NCI-H187 treated with DMSO at 0.1 percent for 48 hours (cell line): ENCODE measurements around the gene RAMP3.

Experiments
- DNase-seq: peaks from one replicate; lab custom pipeline; 2025; lab: John Stamatoyannopoulos, UW

RAMP3 gene

GRCh38 chr7:45180084-45180986 lies 22.7 kb downstream of the RAMP3 start:
- no peak for DNase-seq

DNA sequence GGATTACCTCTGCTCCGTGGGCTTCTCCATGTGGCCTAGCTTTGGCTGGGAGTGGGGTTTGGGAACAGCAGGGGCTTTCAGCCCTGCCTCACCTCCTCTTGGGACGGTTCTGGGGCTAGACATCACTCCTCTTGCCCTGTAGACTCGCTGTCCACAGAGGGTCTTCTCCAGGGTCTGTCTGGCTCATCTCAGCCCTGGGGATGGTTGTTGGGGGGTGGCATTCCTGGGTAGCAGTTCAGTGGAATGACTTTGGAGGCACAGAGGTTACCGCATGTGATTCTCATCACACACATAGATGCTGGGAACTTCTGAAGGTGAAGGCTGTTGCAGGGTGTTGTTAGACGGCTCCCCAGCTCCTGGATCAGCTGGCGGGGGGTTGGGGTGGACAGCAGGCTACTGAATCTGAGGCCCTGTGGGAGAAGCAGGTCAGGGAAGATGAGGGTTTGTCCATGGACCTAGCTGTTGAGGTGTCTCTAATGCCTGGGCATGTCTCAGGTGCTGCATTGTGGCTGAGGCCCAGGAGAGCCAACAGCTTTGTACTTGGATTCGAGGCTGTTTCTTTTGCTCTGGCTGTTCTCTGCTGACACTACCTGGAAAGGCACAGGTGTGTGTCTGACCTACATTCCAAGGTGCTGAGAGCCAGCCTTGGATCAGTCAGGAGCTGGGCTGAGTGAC lies 23.8 kb downstream of the RAMP3 start:
- DNase-seq: no peak

DNA sequence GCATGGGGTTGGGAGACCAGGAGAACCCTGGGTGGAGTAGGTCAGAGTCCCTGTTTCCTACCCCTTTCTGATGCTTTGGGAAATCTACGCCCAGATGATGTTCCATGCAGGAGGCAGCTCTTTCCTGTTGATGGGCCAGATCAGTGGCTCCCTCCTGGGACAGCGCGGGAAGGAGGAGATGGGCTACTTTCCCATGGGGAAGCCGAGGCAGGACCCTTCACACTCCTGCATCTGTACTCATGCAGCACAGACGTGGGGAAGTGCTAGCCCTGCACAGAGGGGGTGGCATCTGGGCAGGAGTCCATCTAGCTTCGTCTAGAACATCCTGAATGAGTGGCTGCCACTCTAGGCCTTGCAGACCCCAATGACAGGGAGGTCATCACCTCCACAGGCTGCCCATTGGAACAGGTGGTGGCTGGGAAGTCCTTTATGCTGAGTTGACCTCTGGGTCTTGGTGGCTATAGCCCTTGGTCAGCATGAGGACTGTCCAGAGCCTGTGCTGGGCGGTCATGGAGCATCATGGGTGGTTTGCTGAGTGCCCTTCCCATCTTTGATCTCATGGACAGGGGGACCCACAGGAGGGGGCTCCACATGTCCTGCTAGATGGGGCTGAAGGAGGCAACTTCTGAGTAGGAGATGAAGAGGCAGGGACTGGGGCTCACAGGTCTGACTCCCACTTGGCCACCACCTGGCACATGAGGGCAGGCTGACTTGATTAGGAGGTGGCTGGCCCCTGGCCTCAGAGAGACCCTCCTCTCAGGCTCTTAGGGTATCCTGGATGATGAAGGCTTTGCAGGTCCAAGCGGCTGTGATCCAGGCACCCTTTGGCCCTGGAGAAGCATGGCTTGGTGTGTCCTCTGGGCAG lies 24.6 kb downstream of the RAMP3 start:
- no peak for DNase-seq

DNA sequence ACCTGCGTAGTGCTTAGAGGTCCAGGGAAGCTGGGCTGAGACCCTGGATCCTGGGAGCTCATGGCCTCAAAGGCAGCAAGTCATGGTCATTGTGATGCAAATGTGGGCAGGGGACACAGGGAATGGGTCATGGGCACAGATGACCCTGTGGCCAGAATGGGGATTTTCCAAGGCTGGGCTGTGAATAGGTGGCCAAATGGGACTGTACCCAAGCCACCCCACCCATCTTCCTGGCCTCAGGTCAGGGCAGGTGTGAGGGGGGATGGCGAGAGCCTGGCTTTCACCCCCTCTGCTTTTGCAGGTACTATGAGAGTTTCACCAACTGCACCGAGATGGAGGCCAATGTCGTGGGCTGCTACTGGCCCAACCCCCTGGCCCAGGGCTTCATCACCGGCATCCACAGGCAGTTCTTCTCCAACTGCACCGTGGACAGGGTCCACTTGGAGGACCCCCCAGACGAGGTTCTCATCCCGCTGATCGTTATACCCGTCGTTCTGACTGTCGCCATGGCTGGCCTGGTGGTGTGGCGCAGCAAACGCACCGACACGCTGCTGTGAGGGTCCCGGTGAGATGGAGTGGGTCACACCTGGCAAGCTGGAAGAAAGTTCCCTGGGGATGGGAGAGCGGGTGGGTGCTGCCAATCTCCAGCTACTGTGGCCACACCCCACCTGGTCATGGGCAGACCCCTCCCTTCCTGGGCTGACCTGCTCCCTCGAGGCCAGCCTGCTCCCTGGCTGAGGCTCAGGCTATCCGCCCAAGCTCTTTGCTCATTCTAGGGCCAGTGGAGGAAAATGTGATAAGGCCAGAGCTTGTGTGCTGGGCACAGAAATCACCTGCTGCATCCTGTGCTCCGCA lies 25.5 kb downstream of the RAMP3 start:
- DNase-seq: no peak

- DNase-seq: no peak
Observed at GRCh38 chr7:45183711-45184210, 26.2 kb downstream of the RAMP3 start.

- no peak for DNase-seq
Observed at GRCh38 chr7:45184326-45185027, 26.9 kb downstream of the RAMP3 start.

DNA sequence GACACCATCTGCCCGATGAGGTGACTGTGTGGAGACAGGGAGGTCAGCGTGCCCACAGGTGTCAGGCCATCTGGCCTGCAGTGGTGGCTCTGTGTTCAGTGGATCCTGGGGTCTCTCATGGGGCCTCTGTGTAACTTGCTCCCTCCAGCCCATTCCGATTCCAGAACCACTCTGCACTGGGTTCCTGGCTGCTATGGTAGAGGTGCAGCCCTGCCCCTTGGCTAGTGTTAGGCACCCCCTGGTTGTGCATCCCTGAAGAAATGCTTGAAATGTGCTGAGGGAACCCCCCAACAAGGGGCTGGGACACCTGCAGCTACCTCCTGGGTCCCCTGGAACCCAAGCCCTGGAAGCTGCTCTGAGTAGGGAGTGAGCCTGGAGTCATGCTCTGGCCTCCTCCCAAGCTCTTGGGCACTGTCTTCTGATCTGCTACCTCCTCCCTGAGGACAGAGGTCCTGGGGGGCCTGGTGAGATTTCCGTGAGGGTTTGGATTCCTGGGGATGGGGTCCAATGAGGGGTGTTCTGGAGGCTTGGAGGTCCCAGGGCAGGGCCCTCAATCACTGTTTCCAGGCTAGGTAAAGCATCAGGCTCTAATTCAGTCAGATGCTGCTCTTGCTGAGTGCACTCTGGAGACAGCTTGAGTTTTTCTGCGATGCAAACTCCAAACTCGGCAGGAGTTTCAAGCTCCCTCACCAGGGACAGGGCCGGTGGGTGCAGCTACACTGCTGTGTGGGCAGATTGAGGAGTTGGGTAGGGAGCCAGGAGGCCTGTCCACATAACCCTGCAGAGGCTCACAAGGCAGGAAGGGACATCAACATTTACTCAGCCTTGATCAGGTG lies 27.7 kb downstream of the RAMP3 start:
- no peak for DNase-seq

- no peak for DNase-seq
Observed at GRCh38 chr7:45185864-45186250, 28.3 kb downstream of the RAMP3 start.

DNA sequence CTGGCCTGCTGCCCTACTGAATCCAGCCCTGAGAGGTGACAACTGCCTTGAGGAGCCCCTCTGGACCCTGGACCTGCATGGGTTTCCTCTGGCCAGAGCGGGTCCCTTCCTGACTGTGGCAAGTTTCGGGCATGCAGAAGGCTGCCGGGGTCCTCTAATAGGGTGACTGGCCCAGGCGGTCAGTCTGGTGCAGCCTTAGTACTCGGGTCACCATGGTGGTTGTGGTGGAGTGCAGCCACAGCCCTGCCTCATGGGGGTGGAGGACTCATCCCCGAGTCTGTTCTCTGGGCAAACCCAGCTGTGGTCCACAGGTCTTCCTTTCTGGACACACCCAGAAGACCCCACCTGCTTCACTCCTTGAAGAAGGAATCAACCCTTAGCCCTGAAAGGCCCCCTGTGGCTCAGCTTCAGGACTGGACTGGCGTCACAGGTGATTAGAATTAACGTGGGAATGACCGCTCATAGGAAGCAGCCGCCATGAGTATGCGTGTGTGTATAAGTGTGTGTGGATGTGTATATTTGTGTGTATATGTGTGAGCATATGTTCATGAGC lies 28.7 kb downstream of the RAMP3 start:
- DNase-seq: no peak

DNA sequence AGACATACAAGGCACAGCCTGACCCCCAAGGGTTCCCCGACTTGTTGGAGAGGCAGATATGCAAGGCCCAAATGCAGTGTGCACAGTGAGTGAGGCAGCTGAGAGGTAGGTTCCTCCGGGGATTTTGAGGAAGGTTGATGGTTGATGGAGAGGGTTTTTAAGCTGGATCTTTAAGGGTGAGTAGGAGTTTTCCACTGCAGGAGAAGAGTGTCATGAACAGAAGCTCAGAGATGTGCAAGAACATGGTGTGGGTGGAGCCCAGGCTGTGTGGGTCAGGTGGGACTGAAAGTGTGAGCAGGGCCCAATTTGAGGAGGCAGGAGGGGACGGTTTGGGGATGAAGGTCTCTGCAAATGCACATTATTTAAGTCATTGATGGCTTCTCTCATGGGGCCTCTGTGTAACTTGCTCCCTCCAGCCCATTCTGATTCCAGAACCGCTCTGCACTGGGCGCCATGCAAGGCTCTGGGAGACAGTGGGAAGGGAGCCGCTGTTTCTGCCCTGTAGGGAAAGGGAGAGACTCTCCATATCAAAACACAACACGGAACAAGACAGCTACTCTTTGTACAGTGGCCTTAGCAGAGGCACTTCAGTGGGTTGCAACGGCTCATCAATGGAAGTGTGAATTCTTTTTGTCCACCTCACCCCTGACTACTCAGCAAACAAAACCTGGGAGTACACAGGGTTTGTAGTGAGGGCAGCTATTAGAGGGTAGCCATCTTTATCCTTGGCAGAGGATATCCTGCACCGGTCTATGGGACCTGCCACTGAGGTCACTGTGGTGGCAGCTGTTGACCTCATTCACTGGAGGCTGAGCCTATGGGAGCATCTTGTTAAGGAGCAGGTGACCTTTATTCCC lies 29.7 kb downstream of the RAMP3 start:
- DNase-seq: no peak

- no peak for DNase-seq
Observed at GRCh38 chr7:45187946-45188411, 30.4 kb downstream of the RAMP3 start.

DNA sequence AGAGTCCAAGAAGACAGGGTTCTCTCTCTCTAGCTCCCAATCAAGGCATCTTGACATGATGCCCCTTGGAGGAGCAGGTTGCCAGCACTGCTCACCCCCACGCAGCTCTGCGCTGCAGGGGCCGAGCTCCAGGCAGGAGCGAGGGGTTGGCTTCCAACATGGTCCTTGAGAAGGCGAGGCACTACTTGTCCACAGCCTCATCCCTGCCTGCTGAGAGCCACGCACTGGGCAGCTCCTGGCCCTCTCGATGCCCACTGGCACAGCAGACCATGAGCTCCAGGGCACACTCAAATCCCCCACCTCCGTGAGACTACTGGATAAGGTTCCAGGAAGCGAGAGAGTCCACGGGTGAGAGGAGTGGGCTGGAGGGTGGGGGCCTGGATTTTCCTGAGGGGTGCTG lies 31.1 kb downstream of the RAMP3 start:
- DNase-seq: no peak

- no peak for DNase-seq
Observed at GRCh38 chr7:45189151-45189970, 31.8 kb downstream of the RAMP3 start.

DNA sequence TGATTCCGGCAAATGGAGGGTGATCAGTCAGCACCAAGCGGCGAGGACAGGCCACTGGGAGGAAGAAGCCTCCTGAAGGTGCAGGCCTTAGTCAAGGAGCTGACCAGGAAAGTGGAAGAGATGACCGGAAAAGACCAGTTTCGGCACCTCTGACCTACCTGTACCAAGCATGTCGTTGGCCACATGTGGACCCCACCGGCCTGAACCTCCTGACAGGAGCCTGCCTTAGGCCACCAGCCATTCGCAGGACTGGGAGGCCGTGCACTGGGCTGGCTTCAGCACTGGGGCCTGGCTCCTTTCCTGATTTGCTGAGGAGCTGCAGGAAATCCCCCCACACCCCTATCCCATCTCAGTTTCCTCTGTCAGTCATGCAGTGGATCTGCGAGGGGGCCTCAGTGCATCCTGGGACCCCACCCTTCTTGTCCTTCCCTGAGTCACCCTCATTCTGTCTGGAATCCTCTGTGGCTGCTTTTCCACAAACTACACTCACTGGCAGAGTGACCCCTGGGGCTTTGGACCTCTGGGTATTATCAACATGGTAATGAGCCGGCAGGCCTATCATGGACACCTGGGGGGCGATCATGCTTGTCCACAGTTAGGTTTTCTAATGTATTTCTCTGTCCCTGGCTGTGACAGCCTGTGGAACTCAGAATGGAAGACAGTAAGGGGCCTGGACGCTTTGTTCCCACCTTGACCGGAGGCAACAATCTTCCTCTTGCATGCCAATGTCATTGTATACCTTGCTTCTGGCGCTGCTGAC lies 33.0 kb downstream of the RAMP3 start:
- no peak for DNase-seq

- DNase-seq: no peak
Observed at GRCh38 chr7:45191396-45191795, 33.8 kb downstream of the RAMP3 start.

GRCh38 chr7:45192621-45193041 lies 35.0 kb downstream of the RAMP3 start:
- no peak for DNase-seq

DNA sequence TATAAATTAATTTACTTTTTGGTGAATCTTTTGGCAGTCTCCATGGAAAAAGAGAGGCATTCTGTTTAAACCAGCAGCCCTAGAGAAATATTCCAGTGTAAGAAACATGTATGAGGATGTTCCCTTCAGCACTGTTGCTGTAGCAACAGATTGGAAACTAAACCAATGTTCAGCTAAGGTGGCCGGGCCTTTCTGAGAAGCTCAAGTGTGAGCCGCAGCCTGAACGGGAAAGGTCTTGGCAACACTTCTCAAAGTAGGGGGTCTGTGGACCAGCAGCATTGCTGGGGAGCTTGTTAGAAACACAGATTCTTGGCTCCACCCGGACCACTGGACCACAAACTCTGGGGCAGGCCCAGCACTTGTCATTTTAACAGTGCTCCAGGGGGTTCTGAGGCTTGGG lies 36.2 kb downstream of the RAMP3 start:
- no peak for DNase-seq
